ENCODE data around the gene ACTR1B.

Gene ACTR1B

GRCh38 chr2:97656905-97657587 lies 6.8 kb downstream of the ACTR1B start:
- Histone ChIP-seq H3K27me3 (ENCODE audit: low read length) (no peaks in the 10 kb centered on the region), H3K9me3 (ENCODE audit: insufficient read depth, low read length) (no peaks in the 10 kb centered on the region), H3K4me2 (ENCODE audit: low read depth, low read length, poor library complexity, severe bottlenecking) (no peak overlapping the region), H2AFZ (ENCODE audit: low read depth, low read length, severe bottlenecking) (no peak overlapping the region), H3F3A (ENCODE audit: insufficient read depth) (no peaks in the 10 kb centered on the region), H3K79me2 (ENCODE audit: insufficient read depth, low read length) (peaks cover 15% of the 10 kb centered on the region), H3K27ac (ENCODE audit: low read depth, low read length) (no peak overlapping the region), H4K20me1 (ENCODE audit: low read depth, low read length) (no peaks in the 10 kb centered on the region), H3K9me2 (replicated peaks; ENCODE audit: insufficient read depth, low read length) (no peaks in the 10 kb centered on the region), H3K4me3 (ENCODE audit: insufficient read depth, low read length, poor library complexity, severe bottlenecking) (no peak overlapping the region), H3K9ac (ENCODE audit: low read length) (no peak overlapping the region), H3K36me3 (ENCODE audit: low read length) (0 out of 2 replicates have a peak, but pooled peaks cover 2% of the 10 kb centered on the region)
- TF ChIP-seq, protein P1, sequence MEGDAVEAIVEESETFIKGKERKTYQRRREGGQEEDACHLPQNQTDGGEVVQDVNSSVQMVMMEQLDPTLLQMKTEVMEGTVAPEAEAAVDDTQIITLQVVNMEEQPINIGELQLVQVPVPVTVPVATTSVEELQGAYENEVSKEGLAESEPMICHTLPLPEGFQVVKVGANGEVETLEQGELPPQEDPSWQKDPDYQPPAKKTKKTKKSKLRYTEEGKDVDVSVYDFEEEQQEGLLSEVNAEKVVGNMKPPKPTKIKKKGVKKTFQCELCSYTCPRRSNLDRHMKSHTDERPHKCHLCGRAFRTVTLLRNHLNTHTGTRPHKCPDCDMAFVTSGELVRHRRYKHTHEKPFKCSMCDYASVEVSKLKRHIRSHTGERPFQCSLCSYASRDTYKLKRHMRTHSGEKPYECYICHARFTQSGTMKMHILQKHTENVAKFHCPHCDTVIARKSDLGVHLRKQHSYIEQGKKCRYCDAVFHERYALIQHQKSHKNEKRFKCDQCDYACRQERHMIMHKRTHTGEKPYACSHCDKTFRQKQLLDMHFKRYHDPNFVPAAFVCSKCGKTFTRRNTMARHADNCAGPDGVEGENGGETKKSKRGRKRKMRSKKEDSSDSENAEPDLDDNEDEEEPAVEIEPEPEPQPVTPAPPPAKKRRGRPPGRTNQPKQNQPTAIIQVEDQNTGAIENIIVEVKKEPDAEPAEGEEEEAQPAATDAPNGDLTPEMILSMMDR (IDR thresholded peaks at IDR 0.05; ENCODE audit: insufficient read depth, low read length, poor library complexity, severe bottlenecking) = no peak
- TF ChIP-seq EZH2phosphoT487 (conservative IDR thresholded peaks at IDR 0.05; ENCODE audit: low read length) = no peak

GRCh38 chr2:97656129-97656755 lies 7.6 kb downstream of the ACTR1B start:
- Histone ChIP-seq H4K20me1 (ENCODE audit: low read depth, low read length) (no peaks in the 10 kb centered on the region), H3K36me3 (ENCODE audit: low read length) (0 out of 2 replicates have a peak, but pooled peaks cover 2% of the 10 kb centered on the region), H3K4me2 (ENCODE audit: low read depth, low read length, poor library complexity, severe bottlenecking) (no peak overlapping the region), H3K9me3 (ENCODE audit: insufficient read depth, low read length) (no peaks in the 10 kb centered on the region), H3F3A (ENCODE audit: insufficient read depth) (no peaks in the 10 kb centered on the region), H3K27me3 (ENCODE audit: low read length) (no peaks in the 10 kb centered on the region), H3K27ac (ENCODE audit: low read depth, low read length) (no peak overlapping the region), H2AFZ (ENCODE audit: low read depth, low read length, severe bottlenecking) (no peak overlapping the region), H3K79me2 (ENCODE audit: insufficient read depth, low read length) (peaks cover 7% of the 10 kb centered on the region), H3K4me3 (ENCODE audit: insufficient read depth, low read length, poor library complexity, severe bottlenecking) (no peak overlapping the region), H3K9ac (ENCODE audit: low read length) (no peak overlapping the region), H3K9me2 (replicated peaks; ENCODE audit: insufficient read depth, low read length) (no peaks in the 10 kb centered on the region)
- TF ChIP-seq, protein P1 (IDR thresholded peaks at IDR 0.05; ENCODE audit: insufficient read depth, low read length, poor library complexity, severe bottlenecking) = no peak
- TF ChIP-seq EZH2phosphoT487 (conservative IDR thresholded peaks at IDR 0.05; ENCODE audit: low read length) = no peak

- no peak overlapping the region for H3K27ac ChIP-seq (ENCODE audit: low read depth, low read length)
- H3K4me3 ChIP-seq (ENCODE audit: insufficient read depth, low read length, poor library complexity, severe bottlenecking) = no peak overlapping the region
- H3K9me2 ChIP-seq (replicated peaks; ENCODE audit: insufficient read depth, low read length) = no peaks in the 10 kb centered on the region
- 0 out of 2 replicates have a peak, but pooled peaks cover 3% of the 10 kb centered on the region for H3F3A ChIP-seq (ENCODE audit: insufficient read depth)
- no peaks in the 10 kb centered on the region for H4K20me1 ChIP-seq (ENCODE audit: low read depth, low read length)
- 0 out of 2 replicates have a peak, but pooled peaks cover 2% of the 10 kb centered on the region for H3K36me3 ChIP-seq (ENCODE audit: low read length)
- no peaks in the 10 kb centered on the region for H3K79me2 ChIP-seq (ENCODE audit: insufficient read depth, low read length)
- H3K27me3 ChIP-seq (ENCODE audit: low read length) = no peaks in the 10 kb centered on the region
- H3K9ac ChIP-seq (ENCODE audit: low read length) = no peak overlapping the region
- no peak overlapping the region for H2AFZ ChIP-seq (ENCODE audit: low read depth, low read length, severe bottlenecking)
- H3K9me3 ChIP-seq (ENCODE audit: insufficient read depth, low read length) = no peaks in the 10 kb centered on the region
- TF ChIP-seq, protein P1 (IDR thresholded peaks at IDR 0.05; ENCODE audit: insufficient read depth, low read length, poor library complexity, severe bottlenecking) = no peak
- TF ChIP-seq EZH2phosphoT487 (conservative IDR thresholded peaks at IDR 0.05; ENCODE audit: low read length) = no peak
- no peak overlapping the region for H3K4me2 ChIP-seq (ENCODE audit: low read depth, low read length, poor library complexity, severe bottlenecking)
Observed at GRCh38 chr2:97654791-97655190, 9.1 kb downstream of the ACTR1B start.

All from SU-DHL-6 (cell line).